GM21526 (cell line): ENCODE data around the gene POU3F2.

Experiments used
- ATAC-seq: cut with Tn5 transposase; IDR thresholded peaks from one replicate; pipeline ENCODE4 v1.9.1; 2021; ENCODE audit warnings: moderate library complexity; ENCODE audit not compliant: unreplicated experiment, low FRiP score

Gene POU3F2

GRCh38 chr6:98834060-98835031, at the start of gene POU3F2:
Gene POU3F2 (plus strand): TSS chr6:98834574. CDS start chr6:98834874, 300 bp downstream.
- ATAC-seq = peak; percentile 68

GRCh38 chr6:98787435-98787834, 46.9 kb upstream of the POU3F2 start:
- ATAC-seq = no peak

GRCh38 chr6:98787961-98788360, 46.4 kb upstream of the POU3F2 start:
- ATAC-seq = no peak

- ATAC-seq = no peak
These were observed 40.0 kb upstream of the POU3F2 start for GRCh38 chr6:98794307-98794842.

GRCh38 chr6:98797217-98797994, 37.0 kb upstream of the POU3F2 start:
- ATAC-seq = no peak

GRCh38 chr6:98800866-98801265, 33.5 kb upstream of the POU3F2 start:
- ATAC-seq = no peak

- no peak for ATAC-seq
These were observed 25.7 kb upstream of the POU3F2 start for GRCh38 chr6:98808541-98809210.

- no peak for ATAC-seq
These were observed 22.2 kb upstream of the POU3F2 start for GRCh38 chr6:98812220-98812619.

- ATAC-seq = no peak
These were observed 17.6 kb upstream of the POU3F2 start for GRCh38 chr6:98816799-98817198.

- no peak for ATAC-seq
These were observed 12.5 kb upstream of the POU3F2 start for GRCh38 chr6:98821756-98822405.

- no peak for ATAC-seq
These were observed 10.8 kb upstream of the POU3F2 start for GRCh38 chr6:98823428-98824161.

GRCh38 chr6:98824162-98824901, 10.0 kb upstream of the POU3F2 start:
- no peak for ATAC-seq

- ATAC-seq = no peak
These were observed 9.3 kb upstream of the POU3F2 start for GRCh38 chr6:98824902-98825599.

GRCh38 chr6:98825600-98826230, 8.7 kb upstream of the POU3F2 start:
- no peak for ATAC-seq

GRCh38 chr6:98827295-98828159, 6.8 kb upstream of the POU3F2 start:
- no peak for ATAC-seq

- ATAC-seq = no peak
These were observed 6.1 kb upstream of the POU3F2 start for GRCh38 chr6:98828211-98828788.
